ENCODE data around the gene RSL24D1.
A peak's percentile ranks its signal among the peaks of the same experiment; 100 is the strongest.

RSL24D1 gene

GRCh38 chr15:55204464-55204863, 7.7 kb upstream of the RSL24D1 start:
- TF ChIP-seq, protein P1, sequence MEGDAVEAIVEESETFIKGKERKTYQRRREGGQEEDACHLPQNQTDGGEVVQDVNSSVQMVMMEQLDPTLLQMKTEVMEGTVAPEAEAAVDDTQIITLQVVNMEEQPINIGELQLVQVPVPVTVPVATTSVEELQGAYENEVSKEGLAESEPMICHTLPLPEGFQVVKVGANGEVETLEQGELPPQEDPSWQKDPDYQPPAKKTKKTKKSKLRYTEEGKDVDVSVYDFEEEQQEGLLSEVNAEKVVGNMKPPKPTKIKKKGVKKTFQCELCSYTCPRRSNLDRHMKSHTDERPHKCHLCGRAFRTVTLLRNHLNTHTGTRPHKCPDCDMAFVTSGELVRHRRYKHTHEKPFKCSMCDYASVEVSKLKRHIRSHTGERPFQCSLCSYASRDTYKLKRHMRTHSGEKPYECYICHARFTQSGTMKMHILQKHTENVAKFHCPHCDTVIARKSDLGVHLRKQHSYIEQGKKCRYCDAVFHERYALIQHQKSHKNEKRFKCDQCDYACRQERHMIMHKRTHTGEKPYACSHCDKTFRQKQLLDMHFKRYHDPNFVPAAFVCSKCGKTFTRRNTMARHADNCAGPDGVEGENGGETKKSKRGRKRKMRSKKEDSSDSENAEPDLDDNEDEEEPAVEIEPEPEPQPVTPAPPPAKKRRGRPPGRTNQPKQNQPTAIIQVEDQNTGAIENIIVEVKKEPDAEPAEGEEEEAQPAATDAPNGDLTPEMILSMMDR (IDR thresholded peaks at IDR 0.05; ENCODE audit: extremely low read depth, missing control alignments), result no peak
- no peak for DNase-seq (ENCODE audit: low spot score)

DNA sequence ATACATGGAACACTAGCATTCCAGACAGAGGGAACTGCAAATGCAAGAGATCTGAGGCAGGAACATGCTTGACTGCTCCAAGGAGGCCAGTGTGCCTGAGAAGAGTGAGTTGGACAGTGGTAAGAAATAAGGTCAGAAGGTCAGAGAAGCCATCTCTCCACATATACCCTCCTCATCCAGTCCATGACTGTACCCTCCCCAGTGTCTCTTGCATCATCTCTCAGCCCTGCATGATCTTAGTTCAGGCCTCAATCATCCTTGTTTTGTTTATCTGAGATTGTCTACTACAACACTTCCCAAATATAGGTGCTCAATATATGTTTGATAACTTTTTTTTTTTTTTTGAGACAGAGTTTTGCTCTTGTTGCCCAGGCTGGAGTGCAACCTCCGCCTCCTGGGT, 5.5 kb upstream of the RSL24D1 start:
- no peak for DNase-seq (ENCODE audit: low spot score)
- TF ChIP-seq, protein P1 (IDR thresholded peaks at IDR 0.05; ENCODE audit: extremely low read depth, missing control alignments), result no peak

GRCh38 chr15:55198706-55199105, 2.0 kb upstream of the RSL24D1 start:
- no peak for DNase-seq (ENCODE audit: low spot score)

DNA sequence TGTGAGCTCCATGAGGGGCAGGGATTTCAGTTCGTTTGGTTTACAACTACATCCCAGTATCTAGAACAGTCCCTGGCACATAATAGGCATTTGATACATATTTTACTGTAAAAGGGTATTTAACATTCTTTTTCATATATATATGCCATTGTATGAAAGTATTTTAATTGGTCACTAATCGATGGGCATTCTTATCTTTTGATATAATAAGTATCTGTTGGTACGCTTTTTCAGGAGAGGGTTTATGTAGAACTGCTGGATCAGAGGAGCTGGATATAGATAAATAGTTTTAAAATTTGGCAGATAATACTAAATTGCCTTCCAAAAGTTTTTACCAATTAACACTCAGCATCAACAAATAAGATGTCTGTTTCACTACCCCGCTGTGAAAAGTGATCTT, 978 bp upstream of the RSL24D1 start:
- DNase-seq (ENCODE audit: low spot score), result no peak
- TF ChIP-seq, protein P1 (IDR thresholded peaks at IDR 0.05; ENCODE audit: extremely low read depth, missing control alignments), result no peak

More at GRCh38 chr15:55198706-55199105, 2.0 kb upstream of the RSL24D1 start:
- TF ChIP-seq, protein P1 (IDR thresholded peaks at IDR 0.05; ENCODE audit: extremely low read depth, missing control alignments), result no peak

DNA sequence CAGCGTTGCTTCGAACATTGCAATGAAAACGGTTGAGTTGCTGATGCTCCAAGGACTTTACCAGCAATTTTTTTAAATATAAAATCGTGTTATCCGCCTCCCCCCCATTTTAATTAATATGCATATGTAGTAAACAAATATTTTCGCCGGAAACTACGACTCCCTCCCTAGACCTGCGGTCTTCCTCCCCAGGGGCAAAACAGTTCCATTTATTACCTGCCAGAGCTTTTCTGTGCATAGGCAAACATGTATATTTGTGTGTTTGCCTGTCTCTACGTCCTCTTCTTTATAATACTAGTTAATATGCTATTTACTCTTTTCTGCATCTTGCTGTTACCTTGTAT, 593 bp upstream of the RSL24D1 start:
- TF ChIP-seq, protein P1 (IDR thresholded peaks at IDR 0.05; ENCODE audit: extremely low read depth, missing control alignments), result no peak
- DNase-seq (ENCODE audit: low spot score), result no peak

- no peak for DNase-seq (ENCODE audit: low spot score)
- TF ChIP-seq, protein P1 (IDR thresholded peaks at IDR 0.05; ENCODE audit: extremely low read depth, missing control alignments), result no peak
Observed at GRCh38 chr15:55195996-55196395, 745 bp downstream of the RSL24D1 start.

- TF ChIP-seq, protein P1 (IDR thresholded peaks at IDR 0.05; ENCODE audit: extremely low read depth, missing control alignments), result no peak
- DNase-seq (ENCODE audit: low spot score), result peak; percentile 3
Observed at GRCh38 chr15:55194256-55194655, 2.5 kb downstream of the RSL24D1 start.
